Trophoblast cell (in vitro differentiated cells and primary cell): Measurements from ENCODE around the gene KCNK3.

Source experiments
- DNase-seq, 2 donors: peaks; one replicate each; pipeline ENCODE4 v3.0.0-alpha.2; 2016
- H2AFZ ChIP-seq: 2 replicates; pipeline ENCODE4 v1.6.1; 2013; ENCODE audit warnings: low read length, moderate library complexity, mild to moderate bottlenecking; ENCODE audit not compliant: insufficient read depth, poor library complexity
- H2AK5ac ChIP-seq: 2 replicates; pipeline ENCODE4 v1.6.1; 2013; ENCODE audit warnings: mild to moderate bottlenecking, low read length
- H2BK120ac ChIP-seq: 2 replicates; pipeline ENCODE4 v1.6.1; 2013; ENCODE audit warnings: low read length, mild to moderate bottlenecking, moderate library complexity; ENCODE audit not compliant: insufficient read depth, poor library complexity
- H2BK12ac ChIP-seq: 2 replicates; pipeline ENCODE4 v1.6.1; 2013; ENCODE audit warnings: mild to moderate bottlenecking, low read length, moderate library complexity
- H2BK5ac ChIP-seq: 2 replicates; pipeline ENCODE4 v1.6.1; 2013; ENCODE audit warnings: low read length, low read depth, moderate library complexity, mild to moderate bottlenecking; ENCODE audit not compliant: poor library complexity
- H3K14ac ChIP-seq: 2 replicates; pipeline ENCODE4 v1.6.1; 2013; ENCODE audit warnings: mild to moderate bottlenecking, low read length
- H3K18ac ChIP-seq: 2 replicates; pipeline ENCODE4 v1.6.1; 2013; ENCODE audit warnings: mild to moderate bottlenecking, low read length
- H3K23ac ChIP-seq: 2 replicates; pipeline ENCODE4 v1.6.1; 2013; ENCODE audit warnings: low read length
- H3K27ac ChIP-seq: 2 replicates; pipeline ENCODE4 v1.5.1; 2013; ENCODE audit warnings: low read depth, mild to moderate bottlenecking, inconsistent platforms, low read length, moderate library complexity
- H3K27me3 ChIP-seq: 2 replicates; pipeline ENCODE4 v1.6.1; 2013; ENCODE audit warnings: inconsistent platforms, mild to moderate bottlenecking, low read length, moderate library complexity; ENCODE audit not compliant: insufficient read depth
- H3K36me3 ChIP-seq, 2 experiments: 1 replicate in 1 of 2; 2 replicates in 1 of 2; pipeline ENCODE4 v1.6.1; 2013; ENCODE audit warnings: low read length in 2 of 2, mild to moderate bottlenecking in 2 of 2, moderate library complexity in 1 of 2; ENCODE audit not compliant: insufficient read depth in 2 of 2, control insufficient read depth in 1 of 2
- H3K4ac ChIP-seq: 2 replicates; pipeline ENCODE4 v1.6.1; 2013; ENCODE audit warnings: low read depth, mild to moderate bottlenecking, low read length, moderate library complexity
- H3K4me1 ChIP-seq, 2 experiments: 1 replicate in 1 of 2; 2 replicates in 1 of 2; pipeline ENCODE4 v1.6.1; 2013; ENCODE audit warnings: low read length in 2 of 2, mild to moderate bottlenecking in 2 of 2, moderate library complexity in 1 of 2; ENCODE audit not compliant: insufficient read depth in 2 of 2, control insufficient read depth in 1 of 2
- H3K4me2 ChIP-seq: 2 replicates; pipeline ENCODE4 v1.6.1; 2013; ENCODE audit warnings: inconsistent platforms, mild to moderate bottlenecking, low read length, moderate library complexity
- H3K4me3 ChIP-seq: 2 replicates; pipeline ENCODE4 v1.5.1; 2013; ENCODE audit warnings: mild to moderate bottlenecking, low read depth, low read length, inconsistent platforms
- H3K79me1 ChIP-seq: one replicate; pipeline ENCODE4 v1.6.1; 2013; ENCODE audit warnings: low read length
- H3K79me2 ChIP-seq: 2 replicates; pipeline ENCODE4 v1.6.1; 2013; ENCODE audit warnings: low read length, mild to moderate bottlenecking; ENCODE audit not compliant: control insufficient read depth, insufficient read depth, poor library complexity
- H3K9ac ChIP-seq: 2 replicates; pipeline ENCODE4 v1.6.1; 2013; ENCODE audit warnings: mild to moderate bottlenecking, low read length
- H3K9me3 ChIP-seq: 2 replicates; pipeline ENCODE4 v1.6.1; 2013; ENCODE audit warnings: low read depth, mild to moderate bottlenecking, control low read depth, inconsistent platforms, low read length; ENCODE audit not compliant: insufficient read depth
- H4K12ac ChIP-seq: 2 replicates; pipeline ENCODE4 v1.6.1; 2013; ENCODE audit warnings: low read depth, mild to moderate bottlenecking, low read length, moderate library complexity
- H4K8ac ChIP-seq: 2 replicates; pipeline ENCODE4 v1.6.1; 2013; ENCODE audit warnings: low read depth, mild to moderate bottlenecking, low read length, moderate library complexity
- H4K91ac ChIP-seq: one replicate; pipeline ENCODE4 v1.6.1; 2013; ENCODE audit warnings: low read depth, mild to moderate bottlenecking, low read length, moderate library complexity
- WGBS: extraction: QIAGEN DNeasy Blood & Tissue Kit; methylation state at CpG from one replicate; pipeline ENCODE4 v1.1.7; 2013; ENCODE audit warnings: missing lambda C conversion rate; ENCODE audit not compliant: insufficient read length, insufficient coverage; ENCODE audit errors: extremely low coverage; 5-methylcytosine and 5-hydroxymethylcytosine counted together

The KCNK3 gene

GRCh38 chr2:26650713-26651469, 41.6 kb upstream of the KCNK3 start:
- H3K79me1 ChIP-seq: peaks cover 3% of the 10 kb centered on the region
- no peak overlapping the region for H3K18ac ChIP-seq
- no peak overlapping the region for H3K4ac ChIP-seq
- H2AFZ ChIP-seq: no peak overlapping the region
- peaks cover 2% of the 10 kb centered on the region for H3K9me3 ChIP-seq
- no peak overlapping the region for H3K4me2 ChIP-seq
- H3K79me2 ChIP-seq: no peaks in the 10 kb centered on the region
- H3K4me1 ChIP-seq: peaks cover 0 to 4% of the 10 kb centered on the region in 2 experiments
- no peak for DNase-seq
- no peak overlapping the region for H3K4me3 ChIP-seq
- H3K14ac ChIP-seq: no peak overlapping the region
- H2BK120ac ChIP-seq: no peak overlapping the region
- H3K23ac ChIP-seq: no peak overlapping the region
- H4K91ac ChIP-seq: no peak overlapping the region
- no peak overlapping the region for H2BK12ac ChIP-seq
- H4K8ac ChIP-seq: no peak overlapping the region
- no peak overlapping the region for H2AK5ac ChIP-seq
- WGBS: no CpG with 5 or more reads among the region's 12 CpGs
- H3K27ac ChIP-seq: no peak overlapping the region
- H2BK5ac ChIP-seq: no peak overlapping the region
- no peak overlapping the region for H4K12ac ChIP-seq
- H3K9ac ChIP-seq: no peak overlapping the region
- no peaks in the 10 kb centered on the region for H3K27me3 ChIP-seq
- H3K36me3 ChIP-seq: no peaks in the 10 kb centered on the region

GRCh38 chr2:26651470-26651771, 41.1 kb upstream of the KCNK3 start:
- Histone ChIP-seq H3K4me1 (peaks cover 0 to 4% of the 10 kb centered on the region in 2 experiments), H3K18ac (no peak overlapping the region), H2BK120ac (no peak overlapping the region), H2BK12ac (no peak overlapping the region), H4K91ac (no peak overlapping the region), H3K27me3 (no peaks in the 10 kb centered on the region), H3K36me3 (no peaks in the 10 kb centered on the region), H3K4ac (no peak overlapping the region), H2AK5ac (no peak overlapping the region), H3K79me2 (no peaks in the 10 kb centered on the region), H3K9me3 (peaks cover 2% of the 10 kb centered on the region), H3K14ac (no peak overlapping the region), H3K4me2 (no peak overlapping the region), H2AFZ (no peak overlapping the region), H3K27ac (no peak overlapping the region), H4K12ac (no peak overlapping the region), H3K23ac (no peak overlapping the region), H4K8ac (no peak overlapping the region), H3K4me3 (no peak overlapping the region), H2BK5ac (no peak overlapping the region), H3K9ac (no peak overlapping the region), H3K79me1 (peaks cover 3% of the 10 kb centered on the region)
- WGBS: no CpG with 5 or more reads among the region's 7 CpGs
- no peak for DNase-seq

GRCh38 chr2:26651799-26652198, 40.7 kb upstream of the KCNK3 start:
- H3K23ac ChIP-seq: no peak overlapping the region
- H3K79me2 ChIP-seq: no peaks in the 10 kb centered on the region
- H2AK5ac ChIP-seq: no peak overlapping the region
- no peak overlapping the region for H4K8ac ChIP-seq
- no peak overlapping the region for H3K4me2 ChIP-seq
- no peak overlapping the region for H2BK5ac ChIP-seq
- H3K4me1 ChIP-seq: peaks cover 0 to 4% of the 10 kb centered on the region in 2 experiments
- H2AFZ ChIP-seq: no peak overlapping the region
- no peak overlapping the region for H3K9ac ChIP-seq
- H3K4me3 ChIP-seq: no peak overlapping the region
- H3K18ac ChIP-seq: no peak overlapping the region
- H3K9me3 ChIP-seq: peaks cover 2% of the 10 kb centered on the region
- DNase-seq: no peak
- H3K27ac ChIP-seq: no peak overlapping the region
- WGBS: no CpG with 5 or more reads among the region's 7 CpGs
- no peak overlapping the region for H2BK120ac ChIP-seq
- no peak overlapping the region for H4K12ac ChIP-seq
- H3K27me3 ChIP-seq: no peaks in the 10 kb centered on the region
- no peak overlapping the region for H3K14ac ChIP-seq
- H3K4ac ChIP-seq: no peak overlapping the region
- no peaks in the 10 kb centered on the region for H3K36me3 ChIP-seq
- H2BK12ac ChIP-seq: no peak overlapping the region
- no peak overlapping the region for H4K91ac ChIP-seq
- peaks cover 3% of the 10 kb centered on the region for H3K79me1 ChIP-seq

GRCh38 chr2:26652361-26653041, 40.0 kb upstream of the KCNK3 start:
- no peak overlapping the region for H2BK12ac ChIP-seq
- no peak overlapping the region for H2AFZ ChIP-seq
- no peak overlapping the region for H2BK120ac ChIP-seq
- H3K4me3 ChIP-seq: no peak overlapping the region
- no peak for DNase-seq
- H3K36me3 ChIP-seq: no peaks in the 10 kb centered on the region
- no peak overlapping the region for H3K14ac ChIP-seq
- H3K79me2 ChIP-seq: no peaks in the 10 kb centered on the region
- no peak overlapping the region for H4K12ac ChIP-seq
- H2BK5ac ChIP-seq: no peak overlapping the region
- no CpG with 5 or more reads among the region's 12 CpGs for WGBS
- no peak overlapping the region for H3K9ac ChIP-seq
- H3K18ac ChIP-seq: no peak overlapping the region
- no peak overlapping the region for H3K27ac ChIP-seq
- H3K4ac ChIP-seq: no peak overlapping the region
- no peak overlapping the region for H3K23ac ChIP-seq
- H3K9me3 ChIP-seq: peaks cover 2% of the 10 kb centered on the region
- H3K4me2 ChIP-seq: no peak overlapping the region
- H4K91ac ChIP-seq: no peak overlapping the region
- no peaks in the 10 kb centered on the region for H3K27me3 ChIP-seq
- H2AK5ac ChIP-seq: no peak overlapping the region
- no peaks in the 10 kb centered on the region for H3K79me1 ChIP-seq
- no peak overlapping the region for H4K8ac ChIP-seq
- H3K4me1 ChIP-seq: peaks cover 0 to under 1% of the 10 kb centered on the region in 2 experiments
